Heart left ventricle (tissue), 13 donors: Measurements from ENCODE around the gene MAGI2.

ENCODE experiments used
- CTCF ChIP-seq, 12 donors: fragments of 200-600 bp; sonication (generic) in 4 of 12; IDR thresholded peaks; one replicate each; pipeline versions ENCODE4 v1.5.0 to v1.8.0; 2018 to 2022; ENCODE audit warnings: antibody characterized with exemption in 12 of 12, mild to moderate bottlenecking in 5 of 12
- POLR2A ChIP-seq, 2 donors: fragments of 450-650 bp; IDR thresholded peaks; one replicate each; pipeline ENCODE4 v1.6.1; 2017; ENCODE audit warnings: antibody characterized with exemption in 2 of 2, mild to moderate bottlenecking in 2 of 2, moderate library complexity in 2 of 2
- donor health status: ischemic (EF 13 %, LVEDD 7.1; RV severe dilation, severe dysfunction).
- donor health status: DM: no; HTN: yes; CAD: no.
- donor health status: DM: no; HTN: no; CAD: no.
- donor health status: ischemic (EF 25% LVEDD 6.9; RV normal size, moderate dysfunction).
- donor health status: ischemic (EF 25% LVEDD 5.7; RV mildly dilated, moderate dysfunction).
- donor health status: ischemic (EF 35%, LVEDD 5.7; RV mildly dilated, moderate dysfunction).
- donor health status: nonischemic (EF 11% LVEDD 7.7; RV severe dilation, severe dysfunction).
- donor health status: DM: yes; HTN: yes; CAD: no.
- donor health status: PGD.
- donor health status: ischemic (EF 29% LVEDD 5.4; RV normal size, mild dysfunction).
- donor health status: nonischemic (EF 23%, LVEDD 6.1; RV moderate dilation, normal function).

- no peak for TF ChIP-seq CTCF (IDR thresholded peaks at IDR 0.05)
- TF ChIP-seq POLR2A (IDR thresholded peaks at IDR 0.05), result no peak
These were observed 1041.1 kb downstream of the MAGI2 start for GRCh38 chr7:78412216-78412858.
